ENCODE results near the gene DSG1. TPM values are rescaled to one million over a fixed set of nuclear protein-coding genes. Genes with fewer than 3 reads are reported as not detected.

Gene DSG1
- total and polyA plus RNA-seq, 2 of the 8 experiments (the other 6 are each of a cell fraction or from before 2014, with no cell fraction given), result 0.06 TPM; not detected in 1

DNA sequence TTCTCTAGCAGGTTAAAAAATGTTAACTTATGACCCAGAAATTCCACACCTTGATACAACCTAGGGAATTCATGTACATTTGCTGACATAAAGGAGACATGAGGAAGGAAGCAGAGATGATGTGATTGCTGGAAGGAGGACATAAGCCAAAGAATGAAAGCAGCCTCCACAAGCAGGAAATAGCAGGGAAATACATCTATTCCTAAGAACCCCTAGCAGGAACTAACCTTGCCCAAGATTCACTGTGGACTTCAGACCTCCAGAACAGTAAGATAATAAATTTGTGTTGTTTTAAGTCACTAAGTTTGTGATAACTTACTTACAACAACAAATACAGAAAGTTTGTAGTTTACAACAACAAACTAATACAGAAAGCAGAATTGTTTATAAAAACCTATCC is 54.0 kb downstream of the DSG1 start (continued):
- TF ChIP-seq, protein P1, sequence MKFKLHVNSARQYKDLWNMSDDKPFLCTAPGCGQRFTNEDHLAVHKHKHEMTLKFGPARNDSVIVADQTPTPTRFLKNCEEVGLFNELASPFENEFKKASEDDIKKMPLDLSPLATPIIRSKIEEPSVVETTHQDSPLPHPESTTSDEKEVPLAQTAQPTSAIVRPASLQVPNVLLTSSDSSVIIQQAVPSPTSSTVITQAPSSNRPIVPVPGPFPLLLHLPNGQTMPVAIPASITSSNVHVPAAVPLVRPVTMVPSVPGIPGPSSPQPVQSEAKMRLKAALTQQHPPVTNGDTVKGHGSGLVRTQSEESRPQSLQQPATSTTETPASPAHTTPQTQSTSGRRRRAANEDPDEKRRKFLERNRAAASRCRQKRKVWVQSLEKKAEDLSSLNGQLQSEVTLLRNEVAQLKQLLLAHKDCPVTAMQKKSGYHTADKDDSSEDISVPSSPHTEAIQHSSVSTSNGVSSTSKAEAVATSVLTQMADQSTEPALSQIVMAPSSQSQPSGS (IDR thresholded peaks at IDR 0.05; ENCODE audit: low read length), result no peak
- TF ChIP-seq JUN (IDR thresholded peaks at IDR 0.05; ENCODE audit: low read depth, low read length) (no peak), CEBPB (IDR thresholded peaks at IDR 0.05; ENCODE audit: low read depth, low read length) (no peak), CREB1 (IDR thresholded peaks at IDR 0.05) (no peak), NRF1 (IDR thresholded peaks at IDR 0.05; ENCODE audit: low read depth, low read length) (no peak)
